HepG2 (cell line): ENCODE data around the gene SYT9. TPM values are rescaled to one million over a fixed set of nuclear protein-coding genes. Genes with fewer than 3 reads are reported as not detected.
A peak's percentile ranks its signal among the peaks of the same experiment; 100 is the strongest.

Source experiments
- ATAC-seq: fragments of 200-7000 bp; cut with Tn5 transposase; 3 replicates; pipeline ENCODE4 v1.9.1; 2020; ENCODE audit warnings: mild to moderate bottlenecking, moderate library complexity
- BruUV-seq: library from RNA; stranded (reverse); fragments of 400-500 nt; replicated peaks from 2 replicates; lab custom pipeline; 2021; lab: Mats Ljungman, UMichigan
- CTCF ChIA-PET: fragments of 300-600 bp; formaldehyde crosslinking; extraction: SDS; loops from one replicate; lab custom pipeline; 2021; ENCODE audit warnings: low total read pairs, inconsistent platforms, low intra/inter-chr PET ratio; lab: Yijun Ruan, JAX
- POLR2A ChIA-PET: fragments of 350-600 bp; sonication (Branson Sonifier 250); formaldehyde crosslinking; loops from one replicate; lab custom pipeline; 2020; ENCODE audit warnings: antibody characterized with exemption, inconsistent platforms; lab: Yijun Ruan, JAX
- DNase-seq: peaks from one replicate; pipeline ENCODE4 v3.0.0-alpha.2; 2015; ENCODE audit warnings: low spot score
- FAIRE-seq: peaks from 3 replicates; lab custom pipeline; 2011; peaks lifted over from hg19 to GRCh38; lab: Jason Lieb, UNC
- H2AFZ ChIP-seq: one replicate; pipeline ENCODE4 v1.6.1; 2011; ENCODE audit warnings: low read length, inconsistent platforms
- H3K27ac ChIP-seq: fragments of 300-600 bp; 3 replicates; pipeline ENCODE4 v1.8.0; 2011; ENCODE audit warnings: mixed run types, mild to moderate bottlenecking, mixed read lengths, low read length, inconsistent platforms; ENCODE audit not compliant: insufficient read depth; ENCODE audit errors: extremely low read length
- H3K27me3 ChIP-seq, 2 experiments: fragments of 200-600 bp in 1 of 2; 2 replicates in 1 of 2; 3 replicates in 1 of 2; pipeline versions ENCODE4 v1.6.0 to v1.8.0; 2011; ENCODE audit warnings: low read length in 2 of 2, mild to moderate bottlenecking in 2 of 2, moderate library complexity in 2 of 2, inconsistent platforms in 1 of 2; ENCODE audit not compliant: insufficient read depth in 2 of 2, control insufficient read depth in 1 of 2
- H3K36me3 ChIP-seq, 2 experiments: fragments of 200-600 bp in 1 of 2; replicated peaks in 1 of 2; 2 replicates in 1 of 2; 3 replicates in 1 of 2; pipeline versions ENCODE4 v1.5.1 to v1.8.0; 2011; ENCODE audit warnings: low read length in 2 of 2, inconsistent platforms in 1 of 2; ENCODE audit not compliant: insufficient read depth in 2 of 2, control insufficient read depth in 1 of 2
- H3K4me1 ChIP-seq: 2 replicates; pipeline ENCODE4 v1.5.1; 2012; ENCODE audit warnings: low read length, inconsistent platforms; ENCODE audit not compliant: insufficient read depth
- H3K4me2 ChIP-seq: 2 replicates; pipeline ENCODE4 v1.6.0; 2011; ENCODE audit warnings: low read depth, low read length, inconsistent platforms
- H3K4me3 ChIP-seq, 3 experiments: fragments of 200-600 bp in 1 of 3; sonication (generic), shearing (Covaris generic) in 1 of 3; replicated peaks in 1 of 3; 2 replicates each; pipeline ENCODE4 v1.5.1; 2011 to 2016; ENCODE audit warnings: low read length in 3 of 3, inconsistent platforms in 2 of 3, low read depth in 2 of 3, mild to moderate bottlenecking in 2 of 3, control low read depth in 1 of 3, mixed read lengths in 1 of 3; ENCODE audit not compliant: insufficient read depth in 1 of 3
- H3K79me2 ChIP-seq: one replicate; pipeline ENCODE4 v1.6.1; 2011; ENCODE audit warnings: low read length, inconsistent platforms; ENCODE audit not compliant: insufficient read depth
- H3K9ac ChIP-seq: 2 replicates; pipeline ENCODE4 v1.6.0; 2011; ENCODE audit warnings: mild to moderate bottlenecking, low read depth, low read length, inconsistent platforms; ENCODE audit not compliant: insufficient read depth
- H3K9me3 ChIP-seq: 2 replicates; pipeline ENCODE4 v1.5.1; 2012; ENCODE audit warnings: mild to moderate bottlenecking, low read length
- H4K20me1 ChIP-seq: 2 replicates; pipeline ENCODE4 v1.6.0; 2011; ENCODE audit warnings: inconsistent platforms, mild to moderate bottlenecking, low read length, moderate library complexity; ENCODE audit not compliant: insufficient read depth
- DR1 ChIP-seq: sonication (generic); formaldehyde crosslinking; IDR thresholded peaks from 2 replicates; pipeline ENCODE4 v1.8.0; 2021; ENCODE audit warnings: mild to moderate bottlenecking, missing genetic modification reagents, inconsistent platforms
- FOXA1 ChIP-seq, 2 experiments: fragments of 450-650 bp in 1 of 2; sonication (generic) in 1 of 2; formaldehyde crosslinking in 1 of 2; IDR thresholded peaks; 2 replicates each; pipeline versions ENCODE4 v1.4.0 to v1.6.1; 2016 to 2020; ENCODE audit warnings: missing genetic modification reagents in 1 of 2
- FOXP1 ChIP-seq, 2 experiments: fragments of 450-650 bp in 1 of 2; IDR thresholded peaks; 2 replicates each; pipeline ENCODE4 v1.6.1; 2017 to 2018; ENCODE audit warnings: antibody characterized with exemption in 1 of 2
- JDP2 ChIP-seq: sonication (generic); formaldehyde crosslinking; IDR thresholded peaks from 2 replicates; pipeline ENCODE4 v1.8.1; 2022; ENCODE audit warnings: missing genetic modification reagents, borderline replicate concordance
- NR2F1 ChIP-seq, 2 experiments: fragments of 450-650 bp in 1 of 2; formaldehyde crosslinking in 1 of 2; IDR thresholded peaks; 2 replicates each; pipeline versions ENCODE4 v1.5.0 to v1.6.1; 2016 to 2020; ENCODE audit warnings: mild to moderate bottlenecking in 1 of 2, missing compliant biosample characterization in 1 of 2, missing genetic modification reagents in 1 of 2, moderate library complexity in 1 of 2
- NR2F2 ChIP-seq: IDR thresholded peaks from 2 replicates; pipeline ENCODE4 v1.6.1; 2012; ENCODE audit warnings: low read depth, inconsistent platforms, borderline replicate concordance
- NR2F6 ChIP-seq, 2 experiments: IDR thresholded peaks; 2 replicates each; pipeline ENCODE4 v1.6.1; 2016; ENCODE audit warnings: antibody characterized with exemption in 1 of 2, mild to moderate bottlenecking in 1 of 2
- RARA ChIP-seq: IDR thresholded peaks from 2 replicates; pipeline ENCODE4 v1.6.1; 2016; ENCODE audit warnings: missing genetic modification reagents, missing compliant biosample characterization
- RFX5 ChIP-seq: IDR thresholded peaks from 2 replicates; pipeline ENCODE4 v1.6.1; 2011; ENCODE audit warnings: low read depth, low read length, improper control_type of control experiment
- RXRB ChIP-seq: IDR thresholded peaks from 2 replicates; pipeline ENCODE4 v1.6.1; 2016; ENCODE audit warnings: borderline replicate concordance, missing genetic modification reagents, missing compliant biosample characterization
- SAP130 ChIP-seq: IDR thresholded peaks from 2 replicates; pipeline ENCODE4 v1.6.1; 2016; ENCODE audit warnings: low read depth
- SNRNP70 ChIP-seq: fragments of 200-400 bp; formaldehyde crosslinking; IDR thresholded peaks from 2 replicates; pipeline ENCODE4 v1.6.1; 2017; ENCODE audit warnings: mild to moderate bottlenecking, low read depth, low read length, moderate library complexity
- SOX13 ChIP-seq, 3 experiments: fragments of 450-650 bp in 1 of 3; sonication (generic) in 1 of 3; formaldehyde crosslinking in 1 of 3; IDR thresholded peaks in 2 of 3; conservative IDR thresholded peaks in 1 of 3; 2 replicates each; pipeline versions ENCODE4 v1.5.0 to v1.6.1; 2016 to 2020; ENCODE audit warnings: antibody characterized with exemption in 1 of 3, mild to moderate bottlenecking in 1 of 3, missing compliant biosample characterization in 1 of 3, missing genetic modification reagents in 1 of 3, moderate library complexity in 1 of 3
- SOX6 ChIP-seq, 2 experiments: fragments of 450-650 bp in 1 of 2; sonication (generic) in 1 of 2; formaldehyde crosslinking in 1 of 2; IDR thresholded peaks; 2 replicates each; pipeline versions ENCODE4 v1.4.0 to v1.6.1; 2017 to 2020; ENCODE audit warnings: antibody characterized with exemption in 1 of 2, mild to moderate bottlenecking in 1 of 2, missing genetic modification reagents in 1 of 2
- TARDBP ChIP-seq: sonication (generic); formaldehyde crosslinking; IDR thresholded peaks from 2 replicates; pipeline ENCODE4 v1.8.0; 2022; ENCODE audit warnings: mild to moderate bottlenecking, missing genetic modification reagents
- ZNF235 ChIP-seq: sonication (generic); formaldehyde crosslinking; IDR thresholded peaks from 2 replicates; pipeline ENCODE4 v1.8.1; 2023; ENCODE audit warnings: mild to moderate bottlenecking, missing genetic modification reagents, borderline replicate concordance
- ZNF33B ChIP-seq: sonication (generic); formaldehyde crosslinking; IDR thresholded peaks from 2 replicates; pipeline ENCODE4 v1.5.1; 2020; ENCODE audit warnings: mild to moderate bottlenecking, missing genetic modification reagents
- ZNF350 ChIP-seq: sonication (generic); formaldehyde crosslinking; IDR thresholded peaks from 2 replicates; pipeline ENCODE4 v1.4.0; 2020; ENCODE audit warnings: mild to moderate bottlenecking, low read depth, missing genetic modification reagents, borderline replicate concordance
- ZNF432 ChIP-seq: sonication (generic); formaldehyde crosslinking; IDR thresholded peaks from 2 replicates; pipeline ENCODE4 v1.5.0; 2020; ENCODE audit warnings: missing genetic modification reagents, mild to moderate bottlenecking, borderline replicate concordance
- ZNF543 ChIP-seq: sonication (generic); formaldehyde crosslinking; IDR thresholded peaks from 2 replicates; pipeline ENCODE4 v1.4.0; 2020; ENCODE audit warnings: mild to moderate bottlenecking, missing genetic modification reagents
- ZNF879 ChIP-seq: sonication (generic); formaldehyde crosslinking; IDR thresholded peaks from 2 replicates; pipeline ENCODE4 v1.8.1; 2023; ENCODE audit warnings: missing genetic modification reagents
- ZZZ3 ChIP-seq: sonication (generic); formaldehyde crosslinking; IDR thresholded peaks from 2 replicates; pipeline ENCODE4 v1.4.0; 2020; ENCODE audit warnings: missing genetic modification reagents, mild to moderate bottlenecking, borderline replicate concordance
- WGBS: methylation state at CpG from one replicate; pipeline ENCODE4 v1.1.6; 2017; ENCODE audit warnings: low lambda C conversion rate; 5-methylcytosine and 5-hydroxymethylcytosine counted together
- in situ Hi-C: cut with HindIII; loops from 2 replicates; pipeline ENCODE4 v1.10.0; 2017; ENCODE audit warnings: low pct_unique_long_range_greater_than_20kb; ENCODE audit not compliant: extremely low pct_ligation_motif_present
- intact Hi-C: fragments of 100-400 bp; cut with micrococcal nuclease; formaldehyde crosslinking; loops from one replicate; pipeline ENCODE4 v1.10.0; 2022; ENCODE audit not compliant: unreplicated experiment
- polyA plus RNA-seq, 8 experiments: library from polyadenylated mRNA; depleted of rRNA in 3 of 8; stranded (reverse) in 7 of 8; unstranded in 1 of 8; fragments of >200 nt; fragmentation: Illumina TruSeq in 4 of 8; extraction: Trizol in 4 of 8; gene quantifications; 2 replicates each; pipeline versions ENCODE4 v1.2.1 to v1.2.3, GENCODE V29; 2011 to 2016; ENCODE audit warnings: low read depth in 4 of 8, missing spikeins in 1 of 8, mixed read lengths in 1 of 8; ENCODE audit not compliant: insufficient read depth in 1 of 8
- total RNA-seq, 5 experiments: library from RNA; depleted of rRNA; stranded (reverse); fragments of >200 nt; fragmentation: Illumina TruSeq; extraction: Trizol; gene quantifications; 2 replicates each; pipeline ENCODE4 v1.2.3, GENCODE V29; 2016; ENCODE audit warnings: low read depth in 1 of 5
- TF ChIP-seq, protein P1 (sequence below): sonication (generic); formaldehyde crosslinking; IDR thresholded peaks from 2 replicates; pipeline ENCODE4 v1.5.0; 2020; ENCODE audit warnings: mild to moderate bottlenecking, low read depth, missing genetic modification reagents, borderline replicate concordance
- TF ChIP-seq, protein P2 (sequence below): sonication (generic); formaldehyde crosslinking; IDR thresholded peaks from 2 replicates; pipeline ENCODE4 v1.5.1; 2020; ENCODE audit warnings: missing genetic modification reagents, mild to moderate bottlenecking, borderline replicate concordance

Gene SYT9
- total and polyA plus RNA-seq, 2 of the 13 experiments (the other 11 are each of a cell fraction or from before 2014, with no cell fraction given) = not detected

- Histone ChIP-seq H3K27me3 (no peaks in the 10 kb centered on the region; a peak in 2 of 5 replicates), H3K27ac (peak overlapping the region; percentile 3), H3K79me2 (peaks cover 2% of the 10 kb centered on the region), H3K4me3 (peak overlapping the region in 2 of 3 experiments; percentile 39 to 72; a peak in 4 of 6 replicates), H3K4me1 (peaks cover 52% of the 10 kb centered on the region), H3K9ac (no peak overlapping the region), H3K9me3 (no peaks in the 10 kb centered on the region), H3K36me3 (no peaks in the 10 kb centered on the region), H2AFZ (no peak overlapping the region), H4K20me1 (no peaks in the 10 kb centered on the region), H3K4me2 (peak overlapping the region; percentile 92)
- ATAC-seq (no peak), FAIRE-seq (no peak), DNase-seq (peak; percentile 13)
- POLR2A ChIA-PET = interaction anchor here (0.9 to 3.3 kb wide), 4 partner anchors 10 to 58 kb away, joined by 3 to 22 read pairs (median 4); no protein-coding TSS in a partner anchor
- intact Hi-C loops (no loop called here), in situ Hi-C loops (no loop called here)
- CTCF ChIA-PET = no interaction called here
- WGBS = 46% methylated on average over 1 of the region's 1 CpG
- BruUV-seq = no TSS peak
- TF ChIP-seq SAP130 (CRISPR knock-in tag) (0 out of 2 replicates have a peak, but pooled peaks have one; percentile 21), ZZZ3 (CRISPR knock-in tag) (no peak), DR1 (CRISPR knock-in tag) (no peak), FOXA1 (IDR thresholded peaks at IDR 0.05) (no peak), FOXA1 (CRISPR knock-in tag; IDR thresholded peaks at IDR 0.05) (no peak), ZNF879 (no peak), ZNF432 (no peak), RFX5 (no peak), ZNF543 (CRISPR knock-in tag) (no peak), FOXP1 (IDR thresholded peaks at IDR 0.05) (no peak), FOXP1 (CRISPR knock-in tag; IDR thresholded peaks at IDR 0.05) (0 out of 2 replicates have a peak, but pooled peaks have one; percentile 27), SOX6 (IDR thresholded peaks at IDR 0.05) (no peak), SOX6 (CRISPR knock-in tag; IDR thresholded peaks at IDR 0.05) (peak; percentile 28; the same call in 1 of the 2 replicates), NR2F2 (0 out of 2 replicates have a peak, but pooled peaks have one; percentile 31), SOX13 (IDR thresholded peaks at IDR 0.05) (no peak), SOX13 (CRISPR knock-in tag; conservative IDR thresholded peaks at IDR 0.05 in 1 of 2, IDR thresholded peaks at IDR 0.05 in 1 of 2) (0 out of 4 replicates have a peak, but pooled peaks of 1 of the 2 experiments have one; percentile 25), ZNF33B (CRISPR knock-in tag) (no peak), ZNF235 (CRISPR knock-in tag) (no peak), RARA (CRISPR knock-in tag) (0 out of 2 replicates have a peak, but pooled peaks have one; percentile 26), NR2F6 (IDR thresholded peaks at IDR 0.05) (0 out of 2 replicates have a peak, but pooled peaks have one; percentile 25), NR2F6 (CRISPR knock-in tag; IDR thresholded peaks at IDR 0.05) (0 out of 2 replicates have a peak, but pooled peaks have one; percentile 6), TARDBP (CRISPR knock-in tag) (no peak), RXRB (peak; percentile 22; the same call in 1 of the 2 replicates), NR2F1 (CRISPR knock-in tag; IDR thresholded peaks at IDR 0.05) (peak in 1 of 2 experiments; percentile 8; a peak in 1 of 4 replicates), SNRNP70 (no peak), ZNF350 (CRISPR knock-in tag) (no peak), JDP2 (CRISPR knock-in tag) (no peak)
- TF ChIP-seq, protein P1, sequence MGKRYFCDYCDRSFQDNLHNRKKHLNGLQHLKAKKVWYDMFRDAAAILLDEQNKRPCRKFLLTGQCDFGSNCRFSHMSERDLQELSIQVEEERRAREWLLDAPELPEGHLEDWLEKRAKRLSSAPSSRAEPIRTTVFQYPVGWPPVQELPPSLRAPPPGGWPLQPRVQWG (CRISPR knock-in tag) = no peak
- TF ChIP-seq, protein P2, sequence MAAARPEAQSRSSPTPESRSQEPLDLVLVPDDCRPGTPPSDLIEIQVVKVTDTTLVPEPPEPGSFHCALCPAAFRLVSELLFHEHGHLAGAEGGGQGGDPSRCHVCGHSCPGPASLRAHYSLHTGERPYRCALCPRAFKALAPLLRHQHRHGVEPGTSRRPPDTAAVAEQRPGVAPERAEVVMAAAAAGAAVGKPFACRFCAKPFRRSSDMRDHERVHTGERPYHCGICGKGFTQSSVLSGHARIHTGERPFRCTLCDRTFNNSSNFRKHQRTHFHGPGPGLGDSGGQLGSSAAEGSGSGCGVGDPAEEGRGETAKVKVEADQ (CRISPR knock-in tag) = no peak
Measured at GRCh38 chr11:7515447-7515886, 263.8 kb downstream of the SYT9 start.
